Activated naive CD4-positive, alpha-beta T cell treated with anti-CD3 and anti-CD28 coated beads, Interleukin-2, amount 50 U/mL, for 16 hours (primary cell): ENCODE data around the gene APOL4.
A peak's percentile ranks its signal among the peaks of the same experiment; 100 is the strongest.
"Not testable (repeated sequence)": the region's sequence is repeated elsewhere in the genome, so short reads cannot be mapped to it uniquely, and the experiment has no call there.

ENCODE experiments used
- DNase-seq: peaks from one replicate; pipeline ENCODE4 v3.0.0-alpha.2; 2020

Gene APOL4

DNA sequence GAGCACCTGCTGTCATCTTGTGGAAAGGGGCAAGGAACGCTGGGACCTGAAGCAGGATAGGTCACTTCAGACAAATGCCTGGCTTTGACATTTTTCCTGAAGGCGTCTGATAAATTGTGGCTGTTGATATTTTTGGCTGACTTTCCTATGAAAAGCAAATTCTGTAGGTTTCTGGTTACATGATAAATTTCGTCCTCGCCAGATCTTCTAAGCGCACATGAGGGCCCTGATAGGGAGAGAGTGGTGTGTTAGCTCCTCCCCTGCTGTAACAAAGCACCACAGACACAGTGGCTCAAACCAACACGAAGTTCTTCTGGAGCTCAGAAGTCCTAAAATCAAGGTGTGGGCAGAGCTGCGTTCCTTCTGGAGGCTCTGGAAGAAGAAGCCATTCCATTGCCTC lies 19.6 kb downstream of the APOL4 start:
- DNase-seq, result no peak

DNA sequence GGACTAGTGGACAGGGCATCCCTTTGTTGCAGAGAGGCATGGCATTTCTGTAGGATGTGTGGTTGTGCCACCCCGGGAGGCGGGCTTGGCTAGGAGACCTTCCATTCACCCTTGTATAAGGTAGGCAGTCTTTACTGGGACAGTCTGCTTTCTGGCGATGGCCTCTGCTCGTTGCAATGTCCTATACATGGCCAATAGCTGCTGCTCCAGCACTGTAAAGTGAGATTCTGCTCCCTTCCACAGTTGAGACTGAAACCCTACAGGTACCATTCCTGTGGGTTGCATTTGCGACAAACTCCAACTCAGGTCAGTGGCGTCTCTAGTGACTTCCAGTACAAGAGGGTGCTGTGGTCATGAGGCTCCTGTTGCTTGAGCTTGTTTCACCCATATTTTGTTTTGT lies 20.7 kb downstream of the APOL4 start:
- no peak for DNase-seq

DNA sequence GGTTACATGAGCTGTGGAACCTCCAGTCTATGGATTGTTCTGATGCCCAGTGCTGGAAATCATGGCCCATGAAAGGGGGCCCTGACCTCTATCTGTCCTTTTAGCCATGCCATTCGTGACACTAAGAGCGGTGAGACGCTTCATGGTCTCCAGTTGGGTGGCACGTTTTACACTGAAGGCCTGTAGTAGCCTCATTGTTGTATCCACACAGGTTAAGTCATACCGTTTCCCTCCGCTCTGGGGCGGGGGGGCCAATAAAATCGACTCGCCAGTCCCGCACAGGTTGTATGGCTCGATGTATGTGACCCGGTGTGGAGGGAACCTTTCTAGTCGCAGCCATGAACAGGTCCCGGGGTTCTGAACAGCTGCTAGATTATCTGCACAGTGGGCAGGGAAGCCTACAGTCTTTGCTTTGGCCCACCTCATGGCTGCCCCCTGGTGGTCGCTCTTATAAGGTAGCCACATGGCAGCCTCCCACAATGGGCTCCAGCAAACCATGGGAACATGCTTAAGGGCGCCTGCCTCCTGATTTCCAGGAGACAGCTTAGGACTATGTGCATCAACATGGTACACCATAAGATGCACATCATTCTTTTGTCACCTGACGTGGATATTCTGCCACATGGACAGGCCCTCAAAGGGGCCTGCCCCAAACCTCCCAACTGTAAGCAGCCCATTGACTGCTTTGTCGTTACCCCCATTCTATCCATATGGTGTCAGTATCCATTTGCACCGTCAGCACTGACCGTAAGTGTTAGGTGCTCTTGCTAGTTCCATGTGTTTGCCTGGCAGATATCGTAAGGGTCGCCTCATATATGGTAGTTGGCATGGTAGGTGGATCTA lies 21.4 kb downstream of the APOL4 start:
- DNase-seq, result peak; percentile 85

DNA sequence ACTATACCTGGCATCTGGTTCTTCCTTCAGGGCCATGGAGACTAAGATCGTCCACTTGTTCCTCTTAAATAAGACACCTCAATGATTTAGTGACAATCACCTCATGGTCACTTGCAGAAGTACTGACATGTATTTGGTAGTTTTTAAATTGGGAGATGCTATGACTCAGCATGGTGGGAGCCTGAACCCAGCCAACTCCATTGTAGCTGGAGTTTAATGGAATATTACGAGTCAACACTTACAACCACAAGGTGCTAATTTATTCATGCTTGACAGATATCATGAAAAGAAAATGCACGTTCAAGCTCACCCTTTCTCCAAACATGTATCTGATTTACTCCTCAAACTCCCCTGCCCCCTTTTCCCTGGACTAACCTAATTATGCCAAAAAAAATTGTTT lies 24.4 kb downstream of the APOL4 start:
- no peak for DNase-seq

DNA sequence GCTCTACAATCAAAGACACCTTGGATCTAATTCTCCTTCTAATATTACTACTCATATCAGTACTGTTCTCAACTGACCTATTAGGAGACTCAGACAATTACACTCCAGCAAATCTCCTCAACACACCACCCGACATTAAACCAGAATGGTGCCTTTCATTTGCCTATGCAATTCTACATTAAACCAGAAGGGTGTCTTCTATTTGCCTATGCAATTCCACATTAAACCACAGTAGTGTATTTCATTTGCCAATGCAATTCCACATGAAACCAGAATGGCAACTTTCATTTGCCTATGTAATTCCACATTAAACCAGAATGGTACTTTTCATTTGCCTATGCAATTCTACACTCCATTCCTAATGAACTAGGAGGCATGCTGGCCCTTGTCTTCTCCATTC lies 25.7 kb downstream of the APOL4 start:
- no peak for DNase-seq

DNA sequence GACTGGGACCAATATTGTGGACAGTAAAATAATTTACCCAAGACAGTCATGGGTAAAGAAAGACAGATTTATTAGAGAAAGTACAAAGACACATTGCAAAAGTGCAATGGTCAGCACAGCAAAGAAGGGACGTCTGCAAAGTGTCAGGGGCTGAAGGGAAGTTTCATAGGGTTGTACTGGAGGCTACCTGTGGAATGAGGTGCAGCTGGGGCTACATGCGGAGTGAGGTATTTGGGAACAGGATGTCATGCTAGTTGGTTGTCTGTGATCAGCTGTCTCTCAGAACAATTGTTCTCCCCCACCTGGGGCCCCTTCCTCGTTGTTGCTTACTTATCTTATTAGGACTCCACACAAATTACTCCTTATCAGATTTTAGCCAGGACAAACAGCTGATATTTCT lies 29.7 kb downstream of the APOL4 start:
- no peak for DNase-seq

DNA sequence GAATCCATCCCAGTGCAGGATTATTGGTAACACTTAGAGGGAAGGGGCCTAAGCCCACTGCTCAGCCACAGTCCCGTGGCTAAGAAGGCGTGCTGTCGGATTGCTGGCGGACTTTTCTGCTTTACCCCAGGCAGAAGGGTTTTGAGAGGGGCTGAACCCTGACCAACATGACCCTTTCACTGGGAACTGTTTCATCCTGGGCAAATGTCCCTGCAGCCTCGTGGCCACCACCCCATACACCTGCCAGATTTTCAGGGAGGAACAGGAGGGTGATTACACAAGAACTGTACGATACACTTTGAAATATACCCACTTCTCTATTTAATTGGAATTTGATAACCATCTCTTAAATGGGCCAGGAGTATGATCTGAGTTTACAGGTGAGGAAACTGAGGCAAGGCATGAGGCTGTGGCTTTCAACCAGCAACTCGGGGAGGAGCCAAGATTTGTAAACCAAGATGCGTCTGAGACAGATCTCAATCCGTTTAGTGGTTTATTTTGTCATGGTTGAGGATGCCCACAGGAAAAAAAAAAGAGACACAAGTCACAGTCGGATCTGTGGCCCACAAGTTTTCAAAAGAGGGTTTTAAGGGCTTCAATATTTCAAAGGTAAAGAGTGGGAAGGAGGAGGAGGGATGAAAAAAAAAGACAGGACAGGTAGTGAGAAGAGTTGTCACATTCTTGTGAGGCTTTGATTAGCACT lies 34.9 kb downstream of the APOL4 start:
- DNase-seq, result no peak

DNA sequence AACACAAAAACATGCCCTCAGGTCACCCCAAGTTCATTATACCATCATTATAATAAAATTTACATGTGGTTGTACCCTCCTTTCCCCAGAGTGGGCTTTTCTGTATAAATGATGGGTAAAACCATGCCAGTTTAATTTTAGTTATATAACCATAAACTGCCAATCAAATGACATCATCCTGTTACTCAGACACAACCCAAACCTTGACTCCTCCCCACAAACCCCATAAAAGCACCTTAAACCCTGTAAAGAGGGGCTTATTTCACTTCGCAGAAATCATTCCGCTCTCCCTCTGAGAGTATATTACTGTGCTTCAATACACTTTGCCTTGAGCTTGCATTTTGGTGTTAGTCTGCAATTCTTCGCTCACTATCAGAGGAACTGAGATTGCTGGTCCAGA lies 35.5 kb downstream of the APOL4 start:
- DNase-seq, result no peak

DNA sequence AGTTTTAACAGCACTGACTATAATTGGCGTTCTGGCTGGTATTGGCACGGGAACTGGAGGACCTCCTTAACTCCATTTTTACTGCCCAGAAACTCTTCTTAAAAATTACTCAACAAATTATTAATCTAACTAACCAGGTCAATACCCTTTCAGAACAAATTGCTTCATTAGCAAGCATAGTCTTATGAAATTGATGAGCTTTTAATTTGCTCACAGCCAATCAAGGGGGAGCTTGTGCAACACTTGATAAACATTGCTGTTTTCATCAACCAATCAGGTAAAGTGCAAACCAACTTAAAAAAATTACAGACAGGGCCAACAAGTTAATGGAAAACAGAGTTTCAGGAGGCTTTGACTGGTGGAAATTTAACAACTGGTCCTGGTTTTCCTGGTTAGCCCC lies 36.5 kb downstream of the APOL4 start:
- DNase-seq, result no peak

DNA sequence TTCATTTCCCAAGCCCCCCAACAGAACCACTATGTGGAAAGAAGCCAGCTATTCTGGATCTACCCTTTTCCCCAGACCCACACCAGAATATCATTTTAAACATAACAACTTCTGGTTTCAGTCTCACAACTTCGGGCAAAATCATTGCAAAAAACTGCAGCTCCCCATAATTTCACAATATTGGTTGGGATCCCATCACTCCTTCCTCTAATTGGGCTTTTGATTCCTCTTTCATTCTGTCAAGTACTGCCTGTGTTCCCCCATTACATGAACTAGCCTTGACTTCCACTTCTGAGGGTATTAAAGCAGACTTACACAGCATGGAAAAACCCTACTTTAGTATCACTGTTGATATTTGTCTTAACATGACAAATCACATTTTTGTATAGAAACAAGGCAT lies 37.0 kb downstream of the APOL4 start:
- no peak for DNase-seq

DNA sequence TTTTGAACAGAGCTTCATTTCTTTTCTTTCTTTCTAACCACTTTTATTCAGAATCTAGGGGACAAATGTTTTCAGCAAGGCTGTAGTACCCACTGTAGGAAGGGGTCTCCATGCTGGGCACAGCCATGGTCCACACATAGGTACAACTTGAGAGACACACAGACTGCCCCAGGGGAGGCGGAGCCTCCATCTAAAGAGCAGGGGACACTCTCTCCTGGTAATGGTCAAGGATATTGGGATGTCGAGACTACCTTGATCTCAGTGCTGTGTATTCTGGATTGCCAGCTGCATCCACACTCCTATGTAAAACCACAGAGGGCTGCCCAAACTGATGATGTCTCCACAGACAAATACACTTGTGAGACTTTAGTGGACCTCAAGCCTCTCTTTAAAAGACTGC lies 38.1 kb downstream of the APOL4 start:
- DNase-seq, result no peak

DNA sequence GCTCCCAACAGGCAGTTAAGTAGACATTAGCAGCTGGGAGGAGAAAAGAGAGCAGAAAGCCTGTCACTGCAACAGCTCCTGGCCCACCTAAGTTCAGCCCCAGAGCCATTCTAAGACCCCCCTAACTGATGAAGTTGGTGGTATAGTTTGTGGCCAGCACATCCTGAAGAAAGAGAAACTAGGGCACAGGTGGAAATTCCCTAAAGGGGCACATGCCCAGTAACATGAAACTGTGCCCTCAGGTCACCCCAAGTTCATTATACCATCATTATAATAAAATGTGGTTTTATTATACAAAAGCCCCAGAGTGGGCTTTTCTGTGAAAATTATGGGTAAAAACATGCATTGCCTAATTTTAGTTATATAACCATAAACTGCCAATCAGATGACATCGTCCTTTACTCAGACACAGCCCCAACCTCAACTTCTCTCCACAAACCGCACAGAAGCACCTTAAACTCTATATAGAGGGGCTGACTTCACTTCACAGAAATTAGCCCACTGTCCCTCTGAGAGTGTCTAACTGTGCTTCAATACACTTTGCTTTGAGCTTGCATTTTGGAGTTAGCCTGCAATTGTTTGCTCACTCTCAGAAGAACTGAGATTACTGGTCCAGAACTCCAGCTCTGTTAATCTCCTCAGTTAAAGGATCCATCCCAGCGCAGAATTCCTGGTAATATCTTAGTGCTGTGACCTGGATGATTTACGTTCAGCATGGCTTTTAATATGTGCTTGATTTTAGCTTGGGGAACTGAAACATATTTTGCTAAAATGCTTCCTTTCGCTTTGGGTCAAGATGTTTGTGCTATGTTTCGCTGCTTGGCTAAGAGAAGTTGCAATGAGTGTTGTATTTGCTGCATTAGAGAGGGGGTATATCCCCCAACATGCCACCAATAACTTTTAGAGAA lies 39.2 kb downstream of the APOL4 start:
- no peak for DNase-seq

DNA sequence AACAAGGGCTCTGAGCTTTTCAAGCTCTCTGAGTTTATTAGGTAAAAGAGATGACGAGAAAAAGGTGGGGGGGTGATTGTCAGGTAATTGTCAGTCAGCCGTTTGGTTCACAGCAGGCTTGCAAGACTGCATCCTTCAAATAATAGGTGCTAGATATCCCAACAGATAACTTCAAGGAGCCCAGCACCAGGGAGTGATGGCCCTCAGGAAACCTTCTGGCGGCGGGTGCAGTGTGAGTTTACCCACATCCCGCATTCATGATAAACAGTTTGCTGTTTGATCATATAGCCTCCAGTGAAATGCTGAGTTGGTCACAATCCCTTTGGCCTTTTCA lies 39.8 kb downstream of the APOL4 start:
- not testable (repeated sequence) for DNase-seq

DNA sequence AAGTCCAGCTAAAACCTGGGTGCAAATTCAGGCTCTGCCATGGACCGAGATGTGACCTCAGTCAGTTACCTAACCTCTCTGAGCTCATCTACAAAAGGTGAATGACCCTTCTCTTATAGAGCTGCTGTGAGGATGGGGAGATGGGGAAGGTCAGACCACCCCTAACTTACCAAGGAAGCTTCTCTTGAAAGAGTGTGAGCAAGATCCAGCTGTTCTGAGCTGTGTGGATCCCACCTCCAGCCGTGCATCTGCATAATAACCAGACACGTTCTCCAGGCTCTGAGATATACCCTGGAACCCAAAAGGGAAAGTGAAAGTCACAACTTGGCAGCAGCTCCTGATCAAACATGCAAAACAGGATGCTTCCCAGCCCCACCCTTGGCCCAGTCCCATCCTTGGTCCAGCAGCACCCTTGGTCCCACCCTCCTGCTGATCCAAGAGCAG lies 41.1 kb downstream of the APOL4 start, which contains the start of gene APOL3:
APOL3 (minus strand) TSS at position 257 of the 444 bp plus-strand sequence. CDS start 11,700 bp downstream, outside the sequence.
- DNase-seq, result peak; percentile 31

DNA sequence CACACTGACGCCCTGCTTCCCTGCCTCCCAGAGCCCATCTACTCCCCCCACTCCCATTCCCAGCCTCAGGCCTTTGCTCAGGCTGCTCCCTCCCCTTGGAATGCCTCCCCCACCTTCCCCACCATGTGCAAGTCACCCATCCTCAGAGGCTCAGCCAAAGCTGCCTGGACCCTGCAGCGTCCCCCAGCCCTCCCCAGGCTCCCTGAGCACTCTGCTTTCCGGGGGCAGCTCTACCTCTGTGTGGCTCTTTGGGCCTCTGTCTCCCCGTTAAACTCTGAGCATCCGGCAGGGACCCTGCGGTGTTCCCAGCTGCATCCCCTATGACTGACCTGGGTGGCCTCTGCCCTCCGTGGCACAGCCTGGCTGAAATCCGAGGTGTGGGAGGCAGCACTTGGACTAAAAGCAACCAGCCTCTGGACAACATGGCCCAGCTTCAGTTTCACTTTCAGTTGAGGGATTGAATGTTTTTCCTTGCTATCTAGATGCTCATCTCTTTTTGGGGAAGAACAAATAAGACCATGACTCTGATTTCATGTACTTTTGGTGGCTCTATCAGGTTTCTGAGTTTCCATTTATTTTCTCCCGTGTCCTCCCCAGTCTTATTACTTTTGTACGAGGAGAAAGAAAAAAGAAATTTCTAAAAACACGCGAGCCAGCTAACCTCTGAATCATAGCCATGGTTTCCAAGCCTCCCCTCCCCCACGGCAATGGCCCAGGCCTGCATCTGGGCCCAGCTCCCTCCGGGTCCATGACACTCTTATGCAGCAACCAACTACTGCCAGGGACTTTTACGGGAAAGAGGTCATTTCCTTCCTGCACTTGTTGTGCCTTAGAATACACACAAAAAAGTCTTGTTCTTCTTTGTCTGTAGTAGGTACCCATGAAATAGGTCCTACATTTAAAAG lies 44.8 kb downstream of the APOL4 start:
- DNase-seq, result peak; percentile 79

DNA sequence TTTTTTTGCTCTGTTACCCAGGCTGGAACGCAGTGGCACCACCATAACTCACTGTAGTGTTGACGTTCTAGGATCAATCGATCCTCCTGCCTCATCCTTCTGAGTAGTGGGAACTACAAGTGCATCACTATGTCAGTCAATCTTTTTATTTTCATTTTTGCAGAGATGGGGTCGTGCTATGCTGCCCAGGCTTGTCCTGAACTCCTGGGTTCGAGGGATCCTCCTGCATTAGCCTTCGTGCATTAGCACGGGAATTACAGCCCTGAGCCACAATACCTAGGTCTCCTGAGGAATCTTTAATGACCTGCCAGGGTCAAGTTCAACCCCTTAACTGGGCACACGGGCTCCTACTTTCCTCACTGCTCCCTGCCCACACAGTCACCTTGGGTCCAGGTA lies 45.5 kb downstream of the APOL4 start:
- DNase-seq, result no peak

DNA sequence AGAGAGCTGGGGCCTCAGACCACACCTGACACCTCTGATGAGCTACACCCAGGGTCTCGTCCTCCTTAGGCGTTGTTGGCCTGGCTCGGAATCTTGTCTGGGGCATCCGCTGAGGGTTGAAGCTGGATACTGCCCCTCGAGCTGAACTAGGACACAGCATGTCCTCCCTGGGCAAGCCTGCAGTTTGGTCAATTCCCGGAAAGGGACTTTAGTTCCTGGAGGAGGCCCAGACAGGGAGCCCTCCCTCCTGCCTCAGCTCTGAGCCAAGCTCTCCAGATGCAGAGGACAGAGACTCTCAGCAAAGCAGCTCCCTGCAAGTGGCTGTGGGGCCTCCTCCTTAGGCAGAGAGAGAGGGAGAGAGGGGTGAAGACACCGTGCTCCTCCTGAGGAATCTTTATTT lies 45.9 kb downstream of the APOL4 start:
- DNase-seq, result no peak

DNA sequence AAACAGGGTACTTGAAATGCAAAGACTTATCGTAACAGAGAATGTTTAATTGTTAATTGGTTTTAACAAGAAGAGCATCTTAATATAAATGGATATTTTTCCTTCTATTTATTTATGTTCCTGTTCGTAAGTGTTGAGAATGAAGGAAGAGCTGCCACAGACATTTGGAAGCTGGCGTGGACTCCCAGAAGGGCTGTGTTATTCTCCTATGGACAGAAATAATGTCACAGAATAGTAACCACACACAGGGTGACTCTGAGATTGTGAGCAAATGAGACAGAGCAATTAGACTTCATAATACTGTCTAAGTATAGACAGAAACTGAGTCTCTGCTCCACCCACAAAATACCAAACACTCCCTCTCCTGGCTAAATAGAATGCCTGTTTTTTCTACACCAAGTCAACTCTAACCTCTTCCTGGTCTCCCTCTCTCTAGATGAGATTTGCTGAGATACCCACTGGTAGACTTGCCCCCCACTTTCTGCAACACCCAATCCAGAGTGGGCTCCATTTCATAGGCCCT lies 47.1 kb downstream of the APOL4 start:
- DNase-seq, result no peak

DNA sequence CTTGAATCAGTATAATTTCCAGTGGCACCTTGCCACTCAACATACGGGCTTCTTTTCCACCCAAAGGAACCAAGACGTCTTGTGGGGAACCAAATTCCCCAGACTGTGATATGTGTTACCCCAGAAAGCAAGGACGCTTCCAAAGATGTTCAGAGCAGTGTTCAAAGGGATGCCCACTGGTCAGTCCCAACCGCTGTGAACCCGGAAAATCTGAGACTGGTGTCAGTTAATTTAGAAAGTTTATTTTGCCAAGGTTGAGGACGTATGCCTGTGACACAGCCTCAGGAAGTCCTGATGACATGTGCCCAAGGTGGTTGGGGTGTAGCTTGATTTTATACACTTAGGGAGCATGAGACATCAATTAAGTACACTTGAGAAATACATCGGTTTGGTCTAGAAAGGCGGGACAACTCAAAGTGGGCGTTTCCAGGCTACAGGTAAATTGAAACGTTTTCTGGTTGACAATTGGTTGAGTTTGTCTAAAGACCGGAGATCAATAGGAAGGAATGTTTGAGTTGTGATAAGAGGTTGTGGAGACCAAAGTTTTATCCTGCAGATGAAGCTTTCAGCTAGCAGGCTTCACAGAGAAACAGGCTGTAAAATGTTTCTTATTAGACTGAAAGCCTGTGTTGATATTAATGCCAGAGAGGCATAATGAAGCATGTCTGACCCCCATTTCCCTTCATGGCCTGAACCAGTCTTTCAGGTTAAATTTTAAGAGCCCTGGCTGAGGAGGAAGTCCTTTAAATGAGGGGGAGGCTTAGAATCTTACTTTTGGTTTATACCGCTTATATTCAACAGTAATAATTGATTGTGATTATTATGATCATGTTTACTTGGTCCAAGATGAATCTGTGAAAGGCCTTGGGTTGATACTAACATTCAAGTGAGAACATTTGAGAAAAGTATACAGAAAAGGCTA lies 47.8 kb downstream of the APOL4 start:
- DNase-seq, result no peak

DNA sequence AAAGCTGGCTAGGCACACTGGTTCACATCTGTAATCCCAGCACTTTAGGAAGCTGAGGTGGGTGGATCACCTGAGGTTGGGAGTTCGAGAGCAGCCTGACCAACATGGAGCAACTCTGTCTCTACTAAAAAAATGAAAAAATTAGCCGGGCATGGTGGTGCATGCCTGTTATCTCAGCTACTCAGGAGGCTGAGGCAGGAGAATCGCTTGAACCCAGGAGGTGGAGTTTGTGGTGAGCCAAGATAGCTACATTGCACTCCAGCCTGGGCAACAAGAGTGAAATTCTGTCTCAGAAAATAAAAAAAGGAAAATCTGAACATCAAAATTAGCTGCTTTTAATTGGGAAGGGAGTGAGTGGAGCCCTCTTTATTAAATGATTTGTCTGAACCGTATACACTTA lies 48.8 kb downstream of the APOL4 start:
- DNase-seq, result not testable (repeated sequence)

DNA sequence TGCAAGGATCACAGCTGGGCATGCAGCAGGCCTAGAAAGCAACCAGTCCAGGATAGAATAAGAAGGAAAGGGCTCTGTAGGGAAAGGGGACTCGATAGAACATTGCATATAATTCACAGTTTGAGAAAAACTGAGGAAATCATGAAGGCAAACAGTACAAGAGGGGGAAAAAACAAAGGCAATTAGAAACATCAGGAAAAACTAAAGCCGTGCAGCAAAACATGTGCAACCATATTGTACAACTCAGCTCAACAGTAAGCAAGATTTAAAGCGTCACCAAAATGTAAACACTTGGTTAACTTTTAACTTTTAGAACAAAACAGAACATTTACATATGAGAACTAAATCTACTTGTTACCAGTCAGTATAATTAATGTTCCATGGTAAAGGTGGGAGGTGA lies 49.5 kb downstream of the APOL4 start:
- DNase-seq, result no peak
